ENCODE results near the gene ALKBH8.

DNA sequence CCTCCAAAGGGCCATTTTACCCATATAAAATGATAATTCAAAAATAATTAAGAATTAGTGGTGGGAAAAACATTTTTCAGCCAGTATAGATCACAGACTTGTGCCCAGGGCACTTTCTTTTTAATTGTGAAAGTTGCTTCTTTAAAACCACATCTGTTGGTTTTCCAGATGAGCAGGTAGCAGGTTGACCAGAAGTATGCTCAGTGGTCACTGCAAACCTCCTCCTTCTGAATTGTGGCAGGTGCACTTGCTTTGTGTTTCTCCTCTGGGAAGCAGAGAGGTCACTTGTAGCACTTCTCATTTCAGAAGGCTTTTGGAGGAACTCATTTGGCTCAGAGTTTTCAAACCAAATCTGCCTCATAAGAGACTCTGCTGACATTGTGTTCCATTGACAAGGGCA, 83.3 kb downstream of the ALKBH8 start:
- TF ChIP-seq MXI1 (IDR thresholded peaks at IDR 0.05; ENCODE audit: borderline replicate concordance, low read depth, low read length) = no peak
- no peak for TF ChIP-seq ZNF205 (CRISPR knock-in tag; IDR thresholded peaks at IDR 0.05)
- TF ChIP-seq, protein P1, sequence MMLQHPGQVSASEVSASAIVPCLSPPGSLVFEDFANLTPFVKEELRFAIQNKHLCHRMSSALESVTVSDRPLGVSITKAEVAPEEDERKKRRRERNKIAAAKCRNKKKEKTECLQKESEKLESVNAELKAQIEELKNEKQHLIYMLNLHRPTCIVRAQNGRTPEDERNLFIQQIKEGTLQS (CRISPR knock-in tag; IDR thresholded peaks at IDR 0.05) = no peak
- TF ChIP-seq, protein P2, sequence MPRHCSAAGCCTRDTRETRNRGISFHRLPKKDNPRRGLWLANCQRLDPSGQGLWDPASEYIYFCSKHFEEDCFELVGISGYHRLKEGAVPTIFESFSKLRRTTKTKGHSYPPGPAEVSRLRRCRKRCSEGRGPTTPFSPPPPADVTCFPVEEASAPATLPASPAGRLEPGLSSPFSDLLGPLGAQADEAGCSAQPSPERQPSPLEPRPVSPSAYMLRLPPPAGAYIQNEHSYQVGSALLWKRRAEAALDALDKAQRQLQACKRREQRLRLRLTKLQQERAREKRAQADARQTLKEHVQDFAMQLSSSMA (CRISPR knock-in tag; IDR thresholded peaks at IDR 0.05) = no peak
- TF ChIP-seq, protein P3, sequence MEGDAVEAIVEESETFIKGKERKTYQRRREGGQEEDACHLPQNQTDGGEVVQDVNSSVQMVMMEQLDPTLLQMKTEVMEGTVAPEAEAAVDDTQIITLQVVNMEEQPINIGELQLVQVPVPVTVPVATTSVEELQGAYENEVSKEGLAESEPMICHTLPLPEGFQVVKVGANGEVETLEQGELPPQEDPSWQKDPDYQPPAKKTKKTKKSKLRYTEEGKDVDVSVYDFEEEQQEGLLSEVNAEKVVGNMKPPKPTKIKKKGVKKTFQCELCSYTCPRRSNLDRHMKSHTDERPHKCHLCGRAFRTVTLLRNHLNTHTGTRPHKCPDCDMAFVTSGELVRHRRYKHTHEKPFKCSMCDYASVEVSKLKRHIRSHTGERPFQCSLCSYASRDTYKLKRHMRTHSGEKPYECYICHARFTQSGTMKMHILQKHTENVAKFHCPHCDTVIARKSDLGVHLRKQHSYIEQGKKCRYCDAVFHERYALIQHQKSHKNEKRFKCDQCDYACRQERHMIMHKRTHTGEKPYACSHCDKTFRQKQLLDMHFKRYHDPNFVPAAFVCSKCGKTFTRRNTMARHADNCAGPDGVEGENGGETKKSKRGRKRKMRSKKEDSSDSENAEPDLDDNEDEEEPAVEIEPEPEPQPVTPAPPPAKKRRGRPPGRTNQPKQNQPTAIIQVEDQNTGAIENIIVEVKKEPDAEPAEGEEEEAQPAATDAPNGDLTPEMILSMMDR (CRISPR knock-in tag; IDR thresholded peaks at IDR 0.05) = no peak
- no peak for TF ChIP-seq ZNF558 (CRISPR knock-in tag; IDR thresholded peaks at IDR 0.05; ENCODE audit: borderline replicate concordance)
- TF ChIP-seq, protein P4, sequence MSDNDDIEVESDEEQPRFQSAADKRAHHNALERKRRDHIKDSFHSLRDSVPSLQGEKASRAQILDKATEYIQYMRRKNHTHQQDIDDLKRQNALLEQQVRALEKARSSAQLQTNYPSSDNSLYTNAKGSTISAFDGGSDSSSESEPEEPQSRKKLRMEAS (IDR thresholded peaks at IDR 0.05) = no peak
- no peak for TF ChIP-seq ZNF274 (CRISPR knock-in tag; IDR thresholded peaks at IDR 0.05)
